ENCODE results near the gene COG3. TPM values are rescaled to one million over a fixed set of nuclear protein-coding genes. Genes with fewer than 3 reads are reported as not detected.

COG3 gene
- total and polyA plus RNA-seq, 2 experiments from 2014 or later: 19.9 to 36.1 TPM

DNA sequence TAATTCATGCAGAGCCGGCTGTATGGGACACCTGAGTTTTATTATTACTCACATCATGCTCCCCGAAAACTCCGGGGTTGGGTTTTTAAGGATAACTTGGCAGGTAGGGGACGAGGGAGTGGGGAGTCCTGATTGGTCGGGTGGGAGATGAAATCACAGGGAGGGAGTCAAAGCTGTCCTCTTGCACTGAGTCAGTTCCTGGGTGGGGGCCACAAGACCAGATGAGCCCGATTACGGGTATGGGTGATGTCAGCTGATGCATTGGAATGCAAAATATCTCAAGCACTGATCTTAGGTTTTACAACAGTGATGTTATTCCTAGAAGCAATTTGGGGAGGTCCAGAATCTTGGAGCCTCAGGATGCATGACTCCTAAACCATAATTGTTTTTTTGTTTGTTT, 18.6 kb upstream of the COG3 start:
- no peaks in the 10 kb centered on the region for H3K9me3 ChIP-seq (ENCODE audit: low read depth)
- H4K20me1 ChIP-seq (ENCODE audit: insufficient read depth, poor library complexity, severe bottlenecking): no peaks in the 10 kb centered on the region
- H2AFZ ChIP-seq: no peak overlapping the region
- H3K4me3 ChIP-seq: no peak overlapping the region
- no peak overlapping the region for H3K4me2 ChIP-seq
- no peak for TF ChIP-seq EZH2 (IDR thresholded peaks at IDR 0.05; ENCODE audit: borderline replicate concordance)
- TF ChIP-seq EZH2phosphoT487 (IDR thresholded peaks at IDR 0.05; ENCODE audit: low read depth, severe bottlenecking, unreplicated experiment): no peak
- TF ChIP-seq CTCF (IDR thresholded peaks at IDR 0.05; ENCODE audit: poor library complexity): no peak
- no peaks in the 10 kb centered on the region for H3K36me3 ChIP-seq (replicated peaks; ENCODE audit: insufficient read depth, low read depth)
- H3K4me1 ChIP-seq (ENCODE audit: insufficient read depth): peaks cover 11% of the 10 kb centered on the region
- no peak overlapping the region for H3K27ac ChIP-seq
- 86% methylated on average over 7 of the region's 7 CpGs for WGBS (ENCODE audit: low lambda C conversion rate, missing lambda C conversion rate)
- no peaks in the 10 kb centered on the region for H3K27me3 ChIP-seq
- H3K79me2 ChIP-seq: no peaks in the 10 kb centered on the region
- no peak for DNase-seq (ENCODE audit: low spot score)
- H3K9me2 ChIP-seq (replicated peaks; ENCODE audit: insufficient read depth): no peaks in the 10 kb centered on the region

DNA sequence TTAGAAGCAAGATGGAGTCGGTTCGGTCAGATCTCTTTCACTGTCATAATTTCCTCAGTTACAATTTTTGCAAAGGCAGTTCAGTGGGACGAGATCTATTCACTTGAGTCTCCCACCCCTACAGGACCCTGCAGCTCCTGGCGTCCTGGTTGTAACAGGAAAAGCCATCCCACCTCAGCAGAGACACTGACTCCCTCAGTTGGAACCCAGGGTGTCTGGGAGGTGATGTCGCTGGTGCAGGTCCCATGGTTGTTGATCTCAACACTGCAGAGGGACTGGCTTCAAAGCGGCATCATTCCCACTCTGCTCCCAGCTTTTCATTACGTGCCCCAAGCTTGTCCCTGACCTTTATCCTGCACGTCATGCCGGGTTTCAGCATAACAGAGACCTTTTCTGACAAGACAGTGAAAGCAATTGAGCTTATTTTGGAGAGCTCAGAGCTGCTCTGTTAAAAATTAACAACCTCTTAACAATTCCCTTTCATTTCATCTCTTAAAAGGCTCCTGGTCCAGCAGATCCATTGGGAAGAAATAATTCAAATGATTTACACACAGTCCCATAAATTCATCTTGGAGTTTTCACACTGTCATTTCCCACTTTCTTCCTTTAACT, 17.6 kb upstream of the COG3 start:
- Histone ChIP-seq H2AFZ (no peak overlapping the region), H3K27ac (no peak overlapping the region), H4K20me1 (ENCODE audit: insufficient read depth, poor library complexity, severe bottlenecking) (no peaks in the 10 kb centered on the region), H3K4me2 (peak overlapping the region; percentile 41), H3K36me3 (replicated peaks; ENCODE audit: insufficient read depth, low read depth) (no peaks in the 10 kb centered on the region), H3K79me2 (no peaks in the 10 kb centered on the region), H3K4me3 (no peak overlapping the region), H3K27me3 (no peaks in the 10 kb centered on the region), H3K4me1 (ENCODE audit: insufficient read depth) (peaks cover 11% of the 10 kb centered on the region), H3K9me2 (replicated peaks; ENCODE audit: insufficient read depth) (no peaks in the 10 kb centered on the region), H3K9me3 (ENCODE audit: low read depth) (no peaks in the 10 kb centered on the region)
- WGBS (ENCODE audit: low lambda C conversion rate, missing lambda C conversion rate): 62% methylated on average over 9 of the region's 9 CpGs
- DNase-seq (ENCODE audit: low spot score): no peak
- TF ChIP-seq CTCF (IDR thresholded peaks at IDR 0.05; ENCODE audit: poor library complexity) (no peak), EZH2phosphoT487 (IDR thresholded peaks at IDR 0.05; ENCODE audit: low read depth, severe bottlenecking, unreplicated experiment) (no peak), EZH2 (IDR thresholded peaks at IDR 0.05; ENCODE audit: borderline replicate concordance) (no peak)

DNA sequence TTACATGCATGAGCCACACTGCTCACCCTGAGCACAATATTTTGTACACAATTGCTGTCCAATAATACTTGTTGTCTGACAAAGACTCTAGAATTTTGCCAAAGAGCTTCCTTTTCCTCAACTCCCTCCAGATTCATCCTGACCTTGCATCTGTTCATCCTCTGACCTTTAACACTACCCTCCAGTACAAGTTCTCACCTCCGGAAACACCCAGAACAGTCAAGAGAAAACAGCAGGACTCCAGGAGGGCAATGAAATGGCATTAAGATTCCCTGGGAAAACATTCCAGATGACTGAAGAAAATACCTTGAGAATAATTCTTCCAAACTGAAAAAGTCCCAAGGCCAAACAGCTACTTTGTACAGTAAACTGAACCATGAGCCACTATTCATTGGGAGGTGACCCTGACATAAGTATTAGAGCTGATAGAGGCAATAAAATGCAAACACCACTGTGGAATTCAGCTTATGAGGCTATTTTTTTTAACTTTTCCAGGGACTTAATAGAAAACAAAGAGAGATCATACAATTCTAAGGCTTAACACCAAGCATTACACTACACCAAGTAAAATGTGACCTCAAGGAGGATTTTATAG, 15.7 kb upstream of the COG3 start:
- no peaks in the 10 kb centered on the region for H3K9me2 ChIP-seq (replicated peaks; ENCODE audit: insufficient read depth)
- no peak overlapping the region for H3K4me2 ChIP-seq
- H2AFZ ChIP-seq: no peak overlapping the region
- H3K27me3 ChIP-seq: no peaks in the 10 kb centered on the region
- 81% methylated on average over 1 of the region's 1 CpG for WGBS (ENCODE audit: low lambda C conversion rate, missing lambda C conversion rate)
- no peaks in the 10 kb centered on the region for H3K36me3 ChIP-seq (replicated peaks; ENCODE audit: insufficient read depth, low read depth)
- DNase-seq (ENCODE audit: low spot score): no peak
- peak overlapping the region; percentile 52 for H3K27ac ChIP-seq
- H3K79me2 ChIP-seq: no peaks in the 10 kb centered on the region
- no peak overlapping the region for H3K4me3 ChIP-seq
- H3K4me1 ChIP-seq (ENCODE audit: insufficient read depth): peaks cover 11% of the 10 kb centered on the region
- TF ChIP-seq EZH2 (IDR thresholded peaks at IDR 0.05; ENCODE audit: borderline replicate concordance) (no peak), EZH2phosphoT487 (IDR thresholded peaks at IDR 0.05; ENCODE audit: low read depth, severe bottlenecking, unreplicated experiment) (no peak), CTCF (IDR thresholded peaks at IDR 0.05; ENCODE audit: poor library complexity) (no peak)
- H3K9me3 ChIP-seq (ENCODE audit: low read depth): no peaks in the 10 kb centered on the region
- no peaks in the 10 kb centered on the region for H4K20me1 ChIP-seq (ENCODE audit: insufficient read depth, poor library complexity, severe bottlenecking)

All from hepatocyte (in vitro differentiated cells).